ENCODE data around the gene ASCL2.

GRCh38 chr11:2318707-2319106 is 48.3 kb upstream of the ASCL2 start:
- TF ChIP-seq CTCF (IDR thresholded peaks at IDR 0.05) = no peak
- TF ChIP-seq POLR2AphosphoS5 (IDR thresholded peaks at IDR 0.05) = no peak
- TF ChIP-seq POLR2A (IDR thresholded peaks at IDR 0.05) = no peak
